KMS-11 (cell line): ENCODE data around the gene TXNL4B.

ENCODE experiments used
- H2AFZ ChIP-seq: fragments of 200-600 bp; sonication (generic); 2 replicates; pipeline ENCODE4 v1.6.1; 2016; ENCODE audit warnings: antibody characterized with exemption, mixed run types, low read depth
- H3K27ac ChIP-seq: fragments of 200-600 bp; sonication (generic); 2 replicates; pipeline ENCODE4 v1.6.1; 2016; ENCODE audit warnings: mild to moderate bottlenecking, mixed run types
- H3K27me3 ChIP-seq: fragments of 200-600 bp; sonication (generic); 2 replicates; pipeline ENCODE4 v1.6.1; 2017; ENCODE audit warnings: mild to moderate bottlenecking, low read depth, mixed run types, moderate library complexity; ENCODE audit not compliant: insufficient read depth
- H3K36me3 ChIP-seq: fragments of 200-600 bp; sonication (generic); 2 replicates; pipeline ENCODE4 v1.6.1; 2017; ENCODE audit warnings: mild to moderate bottlenecking, mixed run types; ENCODE audit not compliant: insufficient read depth
- H3K4me1 ChIP-seq: fragments of 200-600 bp; sonication (generic); 2 replicates; pipeline ENCODE4 v1.6.1; 2016; ENCODE audit warnings: mild to moderate bottlenecking, low read depth, mixed run types; ENCODE audit not compliant: poor library complexity, severe bottlenecking
- H3K4me2 ChIP-seq: fragments of 200-600 bp; sonication (generic); 2 replicates; pipeline ENCODE4 v1.7.0; 2016; ENCODE audit warnings: mild to moderate bottlenecking, mixed run types
- H3K4me3 ChIP-seq: fragments of 200-600 bp; sonication (generic); IDR thresholded peaks from 2 replicates; pipeline ENCODE4 v1.6.1; 2017; ENCODE audit warnings: low read depth, low read length, mixed read lengths; ENCODE audit not compliant: insufficient read depth
- H3K79me2 ChIP-seq: fragments of 200-600 bp; sonication (generic); 2 replicates; pipeline ENCODE4 v1.6.1; 2016; ENCODE audit warnings: low read depth, mixed run types; ENCODE audit not compliant: insufficient read depth
- H3K9ac ChIP-seq: fragments of 200-600 bp; sonication (generic); 2 replicates; pipeline ENCODE4 v1.6.1; 2016; ENCODE audit warnings: mild to moderate bottlenecking, mixed run types
- H4K20me1 ChIP-seq: fragments of 200-600 bp; sonication (generic); 2 replicates; pipeline ENCODE4 v1.6.1; 2016; ENCODE audit warnings: mild to moderate bottlenecking, mixed run types; ENCODE audit not compliant: insufficient read depth
- CTCF ChIP-seq: fragments of 200-600 bp; sonication (generic); conservative IDR thresholded peaks from 2 replicates; pipeline ENCODE4 v1.6.1; 2017; ENCODE audit warnings: low read depth, mild to moderate bottlenecking, antibody characterized with exemption, low read length, moderate library complexity, mixed read lengths

TXNL4B gene

GRCh38 chr16:72104905-72105304, 11.5 kb upstream of the TXNL4B start:
- no peaks in the 10 kb centered on the region for H3K79me2 ChIP-seq
- H3K27ac ChIP-seq = no peak overlapping the region
- H3K4me3 ChIP-seq = no peak overlapping the region
- no peak overlapping the region for H3K9ac ChIP-seq
- no peaks in the 10 kb centered on the region for H3K4me1 ChIP-seq
- peaks cover 20% of the 10 kb centered on the region; the same call in 1 of the 2 replicates for H3K36me3 ChIP-seq
- H2AFZ ChIP-seq = no peak overlapping the region
- TF ChIP-seq CTCF = no peak
- no peaks in the 10 kb centered on the region for H3K27me3 ChIP-seq
- no peak overlapping the region for H3K4me2 ChIP-seq
- H4K20me1 ChIP-seq = no peaks in the 10 kb centered on the region

DNA sequence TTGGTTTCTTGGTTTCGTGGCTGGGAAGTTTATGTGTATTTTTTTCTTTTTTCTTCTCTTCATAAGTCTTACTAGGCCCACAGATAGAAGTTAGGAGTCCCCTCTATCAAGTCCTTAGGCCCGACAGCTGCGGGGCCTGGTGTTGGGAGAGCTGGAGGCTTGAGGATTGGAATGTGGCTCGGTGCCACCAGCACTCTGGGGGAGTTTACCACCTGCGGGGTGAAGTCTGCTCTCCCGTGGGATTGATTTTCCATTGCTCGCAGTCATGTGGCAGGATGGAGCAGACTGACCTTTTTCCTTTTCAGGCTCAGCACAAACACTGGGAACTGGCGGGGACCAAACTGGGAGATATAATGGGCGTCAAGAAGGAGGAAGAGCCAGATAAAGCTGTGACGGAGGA, 7.8 kb upstream of the TXNL4B start:
- H3K27ac ChIP-seq = no peak overlapping the region
- H3K27me3 ChIP-seq = no peaks in the 10 kb centered on the region
- no peaks in the 10 kb centered on the region for H4K20me1 ChIP-seq
- H3K9ac ChIP-seq = no peak overlapping the region
- no peak overlapping the region for H2AFZ ChIP-seq
- H3K4me1 ChIP-seq = no peaks in the 10 kb centered on the region
- TF ChIP-seq CTCF = no peak
- H3K79me2 ChIP-seq = peaks cover 3% of the 10 kb centered on the region; the same call in 1 of the 2 replicates
- H3K4me2 ChIP-seq = no peak overlapping the region
- H3K4me3 ChIP-seq = no peak overlapping the region
- peaks cover 16% of the 10 kb centered on the region; the same call in 1 of the 2 replicates for H3K36me3 ChIP-seq

DNA sequence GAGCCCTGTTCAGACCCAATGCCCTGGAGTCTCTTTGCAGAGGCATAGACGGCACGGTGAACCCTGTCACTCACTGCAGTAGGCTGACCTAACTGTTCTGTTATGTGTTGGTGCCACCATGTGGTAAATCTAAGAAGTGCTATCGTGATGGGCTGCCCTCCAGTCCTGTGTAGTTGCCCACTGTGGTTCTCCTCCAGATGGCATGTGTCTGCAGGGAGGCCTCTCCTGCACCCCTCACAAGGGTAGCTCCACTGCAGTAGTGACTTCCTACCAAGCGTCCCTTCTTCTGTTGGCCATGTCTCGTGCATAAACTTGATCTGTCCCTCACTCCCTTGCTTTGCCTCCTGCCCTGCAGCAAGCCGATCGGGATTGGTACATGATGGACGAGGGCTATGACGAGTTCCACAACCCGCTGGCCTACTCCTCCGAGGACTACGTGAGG, 6.0 kb upstream of the TXNL4B start:
- no peaks in the 10 kb centered on the region for H3K27me3 ChIP-seq
- H3K27ac ChIP-seq = no peak overlapping the region
- no peak overlapping the region for H3K4me3 ChIP-seq
- no peaks in the 10 kb centered on the region for H4K20me1 ChIP-seq
- TF ChIP-seq CTCF = peak; percentile 72
- H3K4me1 ChIP-seq = peaks cover 13% of the 10 kb centered on the region
- no peak overlapping the region for H3K9ac ChIP-seq
- H3K4me2 ChIP-seq = no peak overlapping the region
- peaks cover 21% of the 10 kb centered on the region for H3K79me2 ChIP-seq
- peaks cover 15% of the 10 kb centered on the region; the same call in 1 of the 2 replicates for H3K36me3 ChIP-seq
- no peak overlapping the region for H2AFZ ChIP-seq

DNA sequence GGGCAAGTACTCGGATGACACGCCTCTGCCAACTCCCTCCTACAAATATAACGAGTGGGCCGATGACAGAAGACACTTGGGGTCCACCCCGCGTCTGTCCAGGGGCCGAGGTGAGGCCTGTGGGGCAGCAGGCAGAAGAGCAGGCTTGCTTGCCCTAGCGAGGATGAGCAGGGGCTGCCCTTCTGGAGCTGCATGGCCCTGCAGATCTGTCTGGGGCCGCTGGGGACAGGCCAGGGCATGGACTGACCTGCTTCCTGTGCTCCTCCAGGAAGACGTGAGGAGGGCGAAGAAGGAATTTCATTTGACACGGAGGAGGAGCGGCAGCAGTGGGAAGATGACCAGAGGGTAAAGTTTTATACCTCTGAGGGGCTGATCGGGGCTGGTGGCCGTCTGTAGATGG, 5.5 kb upstream of the TXNL4B start:
- no peak overlapping the region for H3K4me2 ChIP-seq
- H3K4me1 ChIP-seq = peaks cover 13% of the 10 kb centered on the region
- H3K4me3 ChIP-seq = no peak overlapping the region
- no peak overlapping the region for H3K27ac ChIP-seq
- H3K9ac ChIP-seq = no peak overlapping the region
- no peak for TF ChIP-seq CTCF
- no peaks in the 10 kb centered on the region for H4K20me1 ChIP-seq
- H3K36me3 ChIP-seq = peaks cover 15% of the 10 kb centered on the region; the same call in 1 of the 2 replicates
- H3K79me2 ChIP-seq = peaks cover 25% of the 10 kb centered on the region
- H3K27me3 ChIP-seq = no peaks in the 10 kb centered on the region
- no peak overlapping the region for H2AFZ ChIP-seq
